GM21367 (cell line): ENCODE measurements around the gene ENTPD2.

Source experiments
- ATAC-seq: cut with Tn5 transposase; IDR thresholded peaks from one replicate; pipeline ENCODE4 v1.9.1; 2021; ENCODE audit not compliant: unreplicated experiment

The ENTPD2 gene

DNA sequence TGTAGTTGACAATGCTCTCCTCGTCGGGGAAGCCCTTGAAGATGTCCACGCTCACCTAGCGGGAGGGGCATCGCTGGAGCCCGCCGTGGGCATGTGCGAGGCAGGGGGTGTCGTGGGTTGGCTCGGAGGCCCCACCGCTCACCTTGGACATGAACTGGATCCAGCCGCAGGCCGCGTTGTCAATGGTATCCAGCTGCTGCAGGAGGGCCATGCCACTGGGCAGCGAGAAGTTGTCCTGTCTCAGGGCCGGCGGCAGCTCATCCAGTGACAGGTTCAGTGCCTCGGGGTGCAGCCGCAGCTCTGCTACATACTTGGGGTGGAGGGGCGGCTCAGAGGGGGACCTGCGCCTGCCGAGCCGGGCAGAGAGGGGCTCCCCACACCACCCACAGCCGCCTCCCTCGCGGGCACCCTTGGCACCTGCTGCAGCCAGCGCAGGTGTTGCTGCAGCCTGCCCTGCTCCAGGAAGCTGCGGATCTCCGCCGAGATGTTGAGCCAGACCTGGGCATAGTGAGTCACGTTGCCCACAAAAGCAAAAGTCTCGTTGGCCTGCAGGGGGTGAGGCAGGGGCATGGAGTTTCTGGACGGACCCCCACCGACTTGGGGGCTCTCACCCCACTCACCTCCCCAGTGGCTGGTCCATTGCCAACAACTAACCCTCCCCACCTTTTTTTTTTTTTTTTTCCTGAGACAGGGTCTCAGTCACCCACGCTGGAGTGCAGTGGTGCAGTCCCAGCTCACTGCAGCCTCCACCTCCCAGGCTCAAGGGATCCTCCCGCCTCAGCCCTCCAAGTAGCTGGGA is 34.9 kb downstream of the ENTPD2 start:
- no peak for ATAC-seq

DNA sequence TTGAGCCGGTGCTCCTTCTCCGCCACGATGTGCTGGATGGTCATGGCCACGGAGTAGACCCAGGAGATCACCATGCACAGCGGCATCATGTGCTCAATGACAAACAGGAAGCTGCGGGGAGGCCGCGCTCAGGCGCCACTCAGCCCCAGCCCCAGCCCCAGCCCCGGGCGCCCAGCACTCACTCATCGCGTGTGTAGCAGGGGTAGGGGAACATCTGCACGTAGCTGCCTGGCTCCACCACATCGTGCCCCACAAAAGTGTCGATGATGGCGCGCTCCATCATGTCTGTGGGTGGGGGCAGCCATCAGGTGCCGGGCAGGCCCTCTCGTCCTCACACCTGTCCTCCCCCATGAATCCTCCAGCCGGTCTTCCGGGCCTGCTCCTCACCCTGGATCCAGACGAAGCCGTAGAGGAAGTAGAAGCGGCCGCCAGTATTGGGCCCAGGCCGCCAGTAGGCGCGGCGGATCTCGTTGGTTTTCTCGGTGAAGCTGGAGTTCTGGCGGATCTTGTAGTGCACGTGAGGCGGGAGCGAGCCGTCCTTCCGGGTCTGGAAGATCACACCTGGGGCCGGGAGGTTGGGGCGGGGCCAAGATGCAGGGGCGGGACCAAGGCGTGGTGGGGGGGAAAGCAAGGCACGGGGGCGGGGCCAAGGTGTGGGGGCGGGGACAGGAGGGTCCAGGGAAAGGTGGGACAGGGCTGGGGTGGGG is 35.9 kb downstream of the ENTPD2 start:
- no peak for ATAC-seq

DNA sequence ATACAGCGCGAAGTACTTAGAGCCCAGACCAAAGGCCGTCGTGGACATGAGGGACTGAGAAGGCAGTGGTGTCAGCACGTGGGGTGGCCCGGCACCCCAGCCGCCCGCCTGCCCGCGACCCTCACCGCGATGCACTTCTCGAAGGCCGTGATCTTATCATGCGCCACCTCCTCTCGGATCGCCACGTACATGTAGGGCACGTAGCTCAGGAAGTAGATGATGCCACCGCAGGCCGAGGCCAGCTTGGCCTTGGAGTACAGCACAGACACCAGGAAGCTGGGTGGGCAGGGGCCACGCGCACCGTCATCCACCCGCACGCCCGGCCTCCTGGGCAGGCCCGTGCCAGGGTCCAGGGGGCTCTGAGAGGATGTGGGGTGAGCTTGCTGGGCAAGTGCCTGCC is 36.8 kb downstream of the ENTPD2 start:
- ATAC-seq = no peak

DNA sequence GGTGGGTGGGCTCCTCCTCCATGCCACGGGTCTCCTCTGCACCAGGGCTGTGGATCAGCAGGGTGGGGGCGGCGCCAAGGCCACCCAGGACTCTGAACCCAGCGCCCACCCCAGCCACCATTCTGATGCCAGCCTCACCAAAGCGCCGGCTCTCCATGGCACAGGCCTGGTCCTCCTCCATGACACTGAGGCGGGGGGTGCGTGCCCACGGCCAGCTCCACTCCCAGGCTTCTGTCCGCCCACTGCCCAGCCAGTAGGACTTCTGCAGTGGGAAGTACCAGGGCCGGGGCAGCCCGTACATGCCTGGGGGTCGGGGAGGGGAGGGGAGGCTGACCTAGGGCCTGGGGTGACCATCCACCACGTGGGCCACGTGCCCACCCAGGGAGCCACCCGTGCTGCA is 37.4 kb downstream of the ENTPD2 start:
- ATAC-seq = no peak

DNA sequence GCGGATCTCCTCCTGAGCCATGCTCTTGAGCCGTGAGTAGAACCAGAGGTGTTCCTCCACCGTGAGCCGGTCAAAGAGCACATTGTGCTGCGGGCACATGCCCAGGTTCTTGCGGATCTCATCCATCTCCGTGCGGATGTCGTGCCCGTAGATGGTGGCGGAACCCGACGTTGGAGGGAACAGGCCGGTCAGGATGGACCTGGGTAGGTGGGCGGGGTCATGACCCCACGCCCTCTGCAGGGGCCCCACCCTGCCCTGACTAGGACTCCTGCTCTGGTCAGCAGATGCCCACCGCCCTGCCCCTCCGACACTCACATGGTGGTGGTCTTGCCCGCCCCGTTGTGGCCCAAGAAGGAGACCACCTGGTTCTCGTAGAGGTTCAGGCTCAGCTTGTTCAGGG is 37.9 kb downstream of the ENTPD2 start:
- ATAC-seq = no peak

DNA sequence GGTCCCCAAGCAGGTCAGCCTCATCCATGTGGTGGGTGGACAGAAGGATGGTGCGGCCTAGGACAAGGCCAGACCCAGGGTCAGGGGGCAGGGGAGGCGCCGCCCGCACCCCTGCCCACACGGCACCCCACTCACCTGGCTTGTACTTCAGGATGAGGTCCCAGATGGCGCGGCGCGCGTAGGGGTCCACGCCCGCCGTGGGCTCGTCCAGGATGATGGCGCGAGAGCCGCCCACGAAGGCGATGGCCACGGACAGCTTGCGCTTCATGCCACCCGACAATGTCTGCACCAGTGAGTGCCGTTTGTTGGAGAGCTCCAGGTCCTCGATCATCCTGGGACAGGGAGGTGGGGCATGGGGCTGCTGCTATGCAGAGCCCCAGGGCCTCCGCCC is 38.3 kb downstream of the ENTPD2 start:
- ATAC-seq = no peak

DNA sequence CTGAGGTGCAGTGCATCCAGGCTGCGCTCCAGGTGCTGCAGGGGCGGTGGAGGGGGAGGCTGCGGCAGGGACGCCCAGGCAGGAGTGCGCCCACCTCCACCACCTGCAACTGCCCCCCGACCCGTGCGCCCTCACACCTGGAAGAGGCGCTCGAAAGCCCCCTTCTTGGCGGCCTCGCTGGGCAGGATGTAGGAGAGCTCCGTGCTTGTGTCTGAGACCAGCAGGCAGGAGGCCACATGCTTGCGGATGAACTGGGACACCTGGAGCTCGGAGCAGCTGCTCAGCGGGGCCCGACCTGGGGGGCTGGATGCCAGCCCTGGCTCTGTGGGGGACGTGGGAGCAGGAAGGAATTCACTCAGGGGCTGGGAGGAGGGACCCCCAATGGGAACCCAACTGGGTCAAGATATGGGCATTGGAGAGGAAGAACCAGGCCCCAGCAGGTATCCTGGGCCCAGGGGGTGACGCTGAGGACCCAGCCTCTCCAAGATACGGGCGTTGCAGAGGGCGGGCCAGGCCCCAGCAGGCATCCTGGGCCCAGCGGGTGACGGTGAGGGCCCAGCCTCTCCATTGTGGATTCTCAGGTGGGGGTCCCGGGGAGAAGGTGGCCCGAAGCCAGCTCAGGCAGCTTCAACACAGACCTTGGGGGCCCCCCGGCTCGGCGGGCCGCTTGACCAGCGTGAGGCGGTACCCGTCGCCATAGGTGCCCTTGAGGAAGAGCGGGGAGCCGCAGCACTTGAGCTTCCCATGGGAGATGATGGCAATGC is 38.9 kb downstream of the ENTPD2 start:
- no peak for ATAC-seq

DNA sequence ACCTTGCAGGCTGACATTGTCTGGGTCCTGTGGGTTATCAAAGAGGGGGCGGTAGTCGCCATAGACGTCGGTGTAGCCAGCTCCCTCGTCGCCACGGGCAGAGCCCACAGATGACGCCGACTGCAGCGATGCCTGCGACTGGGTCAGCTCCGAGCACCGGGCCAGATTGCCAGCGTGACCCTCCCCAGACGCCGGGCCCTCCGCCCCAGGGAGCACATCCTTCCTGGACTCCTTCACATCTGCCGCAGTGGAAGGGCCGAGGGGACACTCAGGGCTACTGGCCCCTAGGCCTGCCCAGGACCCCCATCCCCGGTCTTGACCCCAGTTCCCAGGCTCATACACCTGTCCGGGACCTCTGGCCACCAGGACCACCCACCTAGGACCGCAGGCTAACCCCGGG is 39.7 kb downstream of the ENTPD2 start:
- no peak for ATAC-seq

DNA sequence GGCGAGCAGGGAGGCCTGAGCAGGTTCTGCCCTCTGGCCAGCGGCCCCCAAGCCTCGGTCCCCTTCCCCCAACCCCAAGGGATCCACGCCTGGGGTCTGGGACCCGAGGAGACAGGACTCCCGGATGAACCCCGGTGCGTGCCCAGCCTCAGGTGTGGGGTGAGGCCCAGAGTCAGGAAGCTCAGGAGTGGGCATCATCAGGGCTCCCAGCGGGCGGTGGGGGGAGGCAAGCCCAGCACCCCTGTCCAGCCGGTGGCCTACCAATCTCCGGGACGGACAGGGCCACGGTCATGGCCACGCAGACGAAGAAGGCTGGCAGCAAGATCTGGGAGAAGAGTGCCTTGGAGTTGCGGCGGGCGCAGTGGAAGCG is 40.3 kb downstream of the ENTPD2 start:
- ATAC-seq = no peak

DNA sequence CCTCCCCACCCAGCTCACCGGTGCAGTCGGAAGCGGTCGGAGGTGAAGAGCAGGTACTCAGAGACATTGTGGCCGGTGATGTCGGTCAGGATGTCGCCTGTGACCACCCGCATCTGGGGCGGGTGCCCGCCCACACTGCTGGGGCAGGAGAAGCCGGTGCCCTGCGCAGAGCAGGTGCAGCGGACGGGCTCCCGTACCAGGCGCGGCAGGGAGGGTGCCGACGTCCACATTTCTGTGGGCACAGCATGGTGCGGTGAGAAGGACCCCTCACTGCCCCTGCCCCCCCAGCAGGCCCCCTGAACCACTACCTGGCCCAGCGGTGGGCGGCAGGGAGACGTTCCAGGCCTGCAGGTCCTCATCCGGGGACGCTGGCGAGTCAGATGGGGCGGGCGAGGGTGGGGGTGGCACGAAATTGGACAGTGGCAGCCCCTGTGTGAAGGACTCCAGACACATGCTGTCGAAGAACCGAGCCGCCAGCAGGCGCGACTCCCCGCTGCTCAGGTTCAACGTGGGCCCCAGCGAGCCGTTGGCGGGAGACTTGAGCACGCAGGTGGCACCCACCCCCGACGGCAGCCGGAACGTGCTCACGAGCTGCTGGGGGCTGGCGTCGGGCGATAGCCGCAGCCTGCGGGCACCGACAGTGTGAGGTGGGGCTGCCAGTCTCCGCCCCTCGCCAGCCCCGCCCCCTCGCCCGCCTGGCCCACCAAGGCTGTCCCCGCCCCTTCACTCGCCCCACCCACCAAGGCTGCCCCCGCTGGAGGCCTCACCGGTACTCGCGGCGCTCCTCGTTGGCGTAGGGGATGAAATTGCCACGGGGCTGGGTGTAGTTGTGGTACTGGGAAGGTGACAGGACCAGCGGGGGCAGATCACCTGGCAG is 40.9 kb downstream of the ENTPD2 start:
- ATAC-seq = no peak

DNA sequence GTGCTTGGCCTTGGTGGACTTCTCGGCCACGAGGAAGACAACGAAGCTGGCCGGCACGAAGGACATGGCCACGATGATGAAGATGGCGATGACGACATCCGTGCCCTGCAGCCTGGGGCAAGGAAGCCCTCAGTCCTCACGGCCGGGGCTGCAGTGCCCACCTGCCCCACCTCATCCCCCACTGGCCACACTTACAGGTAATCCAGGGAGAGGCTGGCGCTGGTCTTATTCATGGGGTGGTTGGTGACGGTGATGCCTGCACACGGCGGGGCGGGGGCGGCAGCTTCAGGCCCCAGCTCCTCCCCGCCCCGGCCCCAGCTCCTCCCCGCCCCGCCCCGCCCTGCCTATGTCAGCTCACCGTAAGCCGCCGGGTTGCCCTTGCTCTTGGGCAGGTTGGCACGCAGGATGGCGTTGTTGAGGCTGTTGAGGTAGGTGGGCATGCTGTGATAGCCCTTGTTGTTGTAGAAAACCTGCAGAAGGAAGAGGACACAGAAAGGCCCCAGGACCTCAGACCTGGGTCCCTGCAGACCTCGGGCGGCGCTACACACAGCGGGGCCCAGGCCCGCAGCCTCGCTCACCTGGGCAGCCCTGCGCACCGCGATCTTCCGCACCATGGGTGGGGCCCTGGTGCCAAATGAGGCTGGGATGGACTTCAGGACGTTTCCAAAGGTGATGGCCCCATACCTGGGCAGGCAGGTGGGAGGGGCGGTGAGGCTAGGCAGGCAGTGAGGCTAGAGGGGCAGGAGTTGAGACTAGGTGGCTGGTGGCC is 41.8 kb downstream of the ENTPD2 start:
- no peak for ATAC-seq

DNA sequence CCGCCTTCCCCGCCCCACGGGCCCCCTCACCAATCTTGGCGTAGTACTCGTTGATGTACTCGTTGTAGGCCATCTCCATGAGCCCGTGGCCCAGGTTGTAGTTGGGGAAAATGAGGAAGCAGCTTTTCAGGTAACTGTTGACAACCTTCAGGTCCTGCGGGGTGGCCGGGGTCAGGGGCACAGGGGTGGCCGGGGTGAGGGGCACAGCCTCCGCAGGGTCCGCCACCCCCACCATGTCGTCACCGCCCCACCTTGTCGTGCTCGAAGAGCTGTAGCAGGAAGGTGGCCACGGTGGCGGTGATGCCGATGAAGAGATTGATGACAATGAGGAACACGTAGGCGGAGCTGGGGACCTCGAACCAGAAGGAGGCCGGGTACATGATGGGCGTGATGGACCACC is 42.7 kb downstream of the ENTPD2 start:
- ATAC-seq = no peak

DNA sequence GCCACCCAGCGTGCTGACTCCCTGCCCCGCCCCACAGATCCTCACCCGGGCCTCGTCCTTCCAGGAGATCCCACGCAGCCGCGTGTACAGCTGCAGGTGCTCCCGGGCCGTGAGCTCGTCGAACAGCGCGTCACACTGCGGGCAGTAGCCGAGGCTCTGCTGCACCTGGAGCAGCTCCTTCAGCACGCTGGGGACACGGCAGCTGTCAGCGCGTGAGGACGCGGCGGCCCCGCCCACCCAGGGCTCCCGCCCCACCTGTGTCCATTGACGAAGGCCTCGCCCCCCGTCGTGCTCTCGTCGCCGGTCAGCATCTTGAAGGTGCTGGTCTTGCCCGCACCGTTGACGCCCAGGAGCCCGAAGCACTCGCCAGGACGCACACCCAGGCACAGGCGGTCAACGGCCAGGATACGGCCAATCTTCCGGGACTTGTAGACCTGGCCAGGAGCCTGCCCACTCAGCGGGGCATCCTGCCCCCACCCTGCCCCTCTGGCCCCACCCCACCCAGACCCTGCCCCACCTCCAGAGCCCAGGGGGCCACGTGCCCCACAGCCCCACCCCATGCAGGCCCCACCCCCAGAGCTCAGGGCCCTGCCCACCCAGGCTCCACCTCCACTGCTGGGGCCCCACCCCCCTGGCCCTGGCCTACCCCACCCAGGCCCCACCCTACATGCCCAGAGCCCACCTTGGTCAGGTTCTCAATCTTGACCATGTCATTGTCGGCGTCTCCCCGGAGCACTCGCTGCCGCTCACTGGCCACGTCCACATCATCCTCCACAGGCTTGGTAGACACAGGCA is 43.7 kb downstream of the ENTPD2 start:
- no peak for ATAC-seq

DNA sequence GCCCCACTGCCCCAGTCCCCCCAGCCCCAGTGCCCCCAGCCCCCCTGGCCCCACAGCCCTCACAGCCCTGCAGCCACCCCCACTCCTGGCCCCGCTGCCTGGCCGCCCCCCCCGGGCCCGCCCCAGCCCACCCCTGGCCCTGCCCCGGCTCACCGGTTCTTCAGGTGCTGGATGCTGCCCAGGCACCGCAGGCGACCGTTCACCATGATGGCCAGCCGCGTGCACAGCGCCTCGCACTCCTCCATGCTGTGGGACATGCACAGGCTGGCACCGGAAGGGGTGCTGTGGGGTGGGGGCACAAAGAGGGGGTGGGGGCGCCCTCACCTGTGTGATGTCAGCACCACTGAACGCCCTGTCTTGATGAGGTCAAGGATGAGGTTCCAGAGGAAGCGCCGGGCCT is 44.6 kb downstream of the ENTPD2 start:
- ATAC-seq = no peak

DNA sequence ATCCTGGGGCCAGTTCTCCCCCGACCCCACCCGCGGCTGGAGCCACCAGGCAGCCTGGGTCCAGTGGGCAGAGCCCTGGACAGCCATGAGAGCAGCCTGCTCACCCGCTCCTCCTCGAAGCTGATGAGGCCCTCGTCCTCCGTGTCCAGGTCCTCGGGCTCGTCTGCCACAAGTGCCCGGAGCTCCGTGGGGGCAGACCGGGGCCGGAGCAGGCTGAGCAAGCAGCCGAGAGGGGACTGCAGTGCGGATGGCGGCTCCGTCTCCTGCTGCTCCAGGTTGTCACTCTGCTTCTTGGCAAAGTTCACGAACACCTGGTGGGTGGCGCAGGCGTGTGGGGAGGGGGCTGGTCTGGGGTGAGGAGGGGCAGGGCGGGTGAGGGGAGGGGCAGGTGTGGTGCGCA is 45.5 kb downstream of the ENTPD2 start:
- ATAC-seq = no peak

DNA sequence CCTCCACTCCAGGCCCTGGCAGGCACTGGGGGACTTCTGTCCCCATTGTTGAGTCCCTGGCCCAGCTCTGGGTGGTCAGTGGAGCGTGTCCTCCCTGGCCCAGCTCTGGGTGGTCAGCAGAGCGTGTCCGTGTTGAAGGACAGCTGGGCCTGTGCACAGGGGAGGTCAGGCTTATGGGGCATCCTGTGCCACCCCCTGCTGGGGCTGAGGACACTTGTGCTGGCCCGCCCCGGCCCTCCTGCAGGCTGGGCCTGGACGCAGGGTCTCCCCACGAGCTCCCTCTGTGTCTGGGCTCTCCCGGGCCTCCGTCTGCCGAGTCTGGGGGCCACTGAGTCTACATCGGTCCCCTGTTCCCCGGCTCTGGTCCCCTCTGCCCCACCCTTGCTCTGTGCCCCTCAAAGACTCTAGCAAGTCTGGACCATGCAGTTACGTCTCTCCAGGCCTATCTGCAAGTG is 46.0 kb downstream of the ENTPD2 start:
- ATAC-seq = no peak

DNA sequence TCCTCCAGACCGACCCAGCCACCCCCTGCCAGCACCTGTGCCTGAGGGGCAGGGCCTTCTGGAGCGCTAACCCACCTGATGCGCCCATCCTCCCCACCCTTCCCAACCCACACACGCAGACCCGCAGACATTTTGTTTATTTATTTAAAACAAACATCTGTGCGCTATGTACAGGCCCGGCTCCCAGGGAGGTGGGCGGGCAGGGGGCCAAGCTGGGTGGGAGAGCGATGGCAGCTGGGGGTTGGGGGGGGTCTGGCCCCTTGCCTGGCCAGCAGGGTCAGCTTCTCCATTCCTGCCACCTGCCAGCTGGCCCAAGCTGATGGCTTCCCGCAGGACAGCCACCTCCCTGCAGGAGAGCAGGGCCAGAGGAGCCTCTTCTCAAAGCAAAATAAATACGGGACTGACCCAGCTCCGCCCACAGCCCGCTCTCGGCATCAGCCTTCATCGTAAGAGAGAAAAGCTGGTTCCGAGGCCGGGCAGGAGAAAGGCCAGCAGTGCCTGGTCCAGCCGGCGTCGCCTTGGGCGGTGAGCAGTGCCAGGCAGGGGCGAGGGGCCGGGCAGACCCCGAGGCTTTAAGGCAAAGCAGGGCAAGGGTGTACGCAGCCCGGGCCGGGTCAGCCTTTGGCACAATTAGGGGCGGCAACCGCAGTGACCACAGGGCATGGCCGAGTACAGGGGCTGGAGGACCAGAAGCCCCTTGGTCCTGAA is 46.6 kb downstream of the ENTPD2 start:
- no peak for ATAC-seq

DNA sequence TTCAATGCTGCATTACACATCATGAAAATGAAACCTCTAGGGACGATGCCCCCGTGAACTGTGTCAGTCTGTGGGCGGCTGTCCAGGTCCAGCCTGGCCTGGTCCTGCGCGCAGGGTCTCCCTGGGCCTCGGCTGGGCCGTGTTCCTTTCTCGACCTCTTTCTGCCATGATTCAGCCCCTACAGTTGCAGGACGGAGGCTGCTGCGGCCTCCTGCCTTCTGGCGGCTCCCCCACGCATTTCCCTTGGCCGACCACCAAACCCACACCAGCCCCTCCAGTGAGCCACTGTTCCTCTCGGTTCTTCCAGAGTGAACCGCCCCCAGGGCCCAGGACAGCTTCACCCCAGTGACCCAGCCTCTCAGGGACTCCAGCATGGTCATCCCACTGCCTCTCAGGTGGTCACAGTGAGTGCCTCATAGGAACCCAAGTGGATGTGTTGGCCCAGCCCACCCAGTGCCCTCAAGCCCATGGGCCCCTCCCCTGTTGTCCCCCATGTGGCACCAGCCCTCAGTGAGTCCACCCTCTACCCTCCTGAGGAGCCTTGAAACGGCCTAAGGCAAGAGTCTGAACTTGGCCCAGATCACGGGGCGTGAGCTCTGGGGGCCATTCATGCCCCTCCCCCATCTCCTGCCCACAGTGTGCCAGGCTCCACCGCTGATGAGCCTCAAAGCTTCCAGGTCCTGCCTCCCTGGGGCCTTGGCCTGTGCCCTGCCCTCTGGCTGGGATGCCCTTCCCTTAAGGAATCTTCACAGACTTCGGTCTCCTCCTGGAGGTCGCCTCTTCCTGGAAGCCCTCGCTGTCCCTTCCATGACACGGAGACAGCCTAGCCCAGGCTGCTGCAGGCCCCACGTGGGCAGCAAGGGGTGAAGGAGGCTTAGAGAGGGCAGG is 47.5 kb downstream of the ENTPD2 start:
- no peak for ATAC-seq
